ENCODE measurements around the gene DBX1. TPM values are rescaled to one million over a fixed set of nuclear protein-coding genes. Genes with fewer than 3 reads are reported as not detected.
"Not testable (repeated sequence)": the region's sequence is repeated elsewhere in the genome, so short reads cannot be mapped to it uniquely, and the experiment has no call there.

Gene DBX1
- total RNA-seq, 1 donor from 2014 or later = not detected

GRCh38 chr11:20161923-20162744 is 1.9 kb upstream of the DBX1 start:
- DNase-seq (ENCODE audit: low read depth) = no peak

DNA sequence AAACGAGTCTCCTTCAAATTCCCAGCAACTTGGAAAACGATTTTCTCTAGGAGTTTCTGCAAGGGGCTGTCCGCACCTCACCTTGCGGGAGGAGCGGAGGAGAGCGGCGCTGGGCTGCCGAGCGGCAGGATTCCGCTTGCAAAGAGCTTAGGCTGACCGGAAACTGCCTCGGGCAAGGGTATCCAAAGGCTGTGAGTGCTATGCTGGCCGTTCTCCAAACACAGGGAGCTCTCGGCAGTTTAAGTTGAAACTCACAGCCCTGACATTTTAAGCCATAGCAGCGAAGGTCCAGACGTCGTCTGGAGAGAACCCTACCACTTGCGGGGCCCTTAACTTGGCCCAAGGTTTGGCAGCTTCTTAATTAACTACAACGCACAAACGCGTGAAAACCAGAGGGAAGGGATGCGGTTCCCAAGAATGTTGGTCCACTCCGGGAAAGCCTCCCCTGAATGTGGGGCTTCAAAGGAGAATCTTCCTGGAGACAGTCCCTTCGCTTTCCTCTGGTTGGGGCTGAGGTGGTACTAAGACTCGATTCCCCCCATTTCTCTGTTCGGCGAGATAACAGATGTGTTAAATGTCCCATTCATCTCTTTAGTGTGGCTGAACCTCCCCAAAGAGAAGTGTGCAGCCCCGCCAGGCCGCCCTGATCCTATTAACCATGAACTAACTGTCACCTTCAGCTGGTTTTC is 1.1 kb upstream of the DBX1 start:
- no peak for DNase-seq (ENCODE audit: low read depth)

- no peak for DNase-seq (ENCODE audit: low read depth)
These were observed 551 bp downstream of the DBX1 start for GRCh38 chr11:20159466-20160381.

- peak; percentile 81 for DNase-seq (ENCODE audit: low read depth)
These were observed 1.5 kb downstream of the DBX1 start for GRCh38 chr11:20158597-20159257.

DNA sequence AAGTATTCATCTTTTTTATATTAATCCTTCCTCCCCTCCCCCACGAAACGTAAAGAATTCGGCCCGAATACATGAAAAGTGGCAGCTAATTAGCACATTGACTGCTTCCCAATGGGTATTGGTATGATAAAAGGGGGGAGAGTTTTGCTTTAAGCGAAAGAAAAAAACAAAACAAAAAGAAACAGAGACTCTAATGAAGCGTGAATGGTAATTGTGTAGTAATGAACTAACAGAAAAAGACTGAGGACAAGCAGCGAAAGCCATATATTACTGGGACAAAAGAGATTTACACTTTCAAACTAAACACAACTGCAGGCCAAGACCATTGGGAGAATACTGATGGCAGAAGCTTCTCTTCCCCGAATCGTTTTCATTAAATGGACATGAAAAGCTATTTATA is 2.5 kb downstream of the DBX1 start:
- DNase-seq (ENCODE audit: low read depth) = no peak

GRCh38 chr11:20156876-20157613 is 3.2 kb downstream of the DBX1 start:
- no peak for DNase-seq (ENCODE audit: low read depth)

DNA sequence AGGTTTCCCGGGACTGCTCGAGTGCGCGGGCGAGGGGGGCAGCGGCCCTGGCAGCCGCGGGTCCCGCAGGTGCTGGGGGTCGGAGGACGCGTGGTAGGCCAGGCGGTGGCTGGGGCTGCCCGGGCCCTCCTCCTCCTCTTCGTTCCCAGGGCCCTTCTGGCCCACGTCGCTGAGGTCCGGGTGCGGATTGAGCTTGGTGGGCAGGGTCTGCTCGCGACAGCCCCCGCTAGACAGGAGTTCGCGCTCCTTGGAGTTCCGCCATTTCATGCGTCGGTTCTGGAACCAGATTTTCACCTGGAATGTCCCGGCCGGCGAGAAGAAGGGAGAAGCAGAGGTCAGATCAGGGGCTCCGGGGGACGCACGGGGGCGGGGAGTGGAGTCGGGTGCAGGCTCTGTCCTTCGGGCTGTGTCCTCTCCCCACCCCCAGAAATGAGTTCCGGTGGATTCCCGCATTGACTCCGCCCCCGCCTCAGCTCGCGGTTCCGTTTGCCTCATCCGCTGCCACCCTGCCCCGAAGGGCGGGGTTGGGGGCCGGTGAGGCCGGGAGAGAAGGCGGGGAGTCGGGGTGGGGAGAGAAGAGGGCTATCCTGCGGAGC is 3.9 kb downstream of the DBX1 start:
- no peak for DNase-seq (ENCODE audit: low read depth)

- DNase-seq (ENCODE audit: low read depth) = no peak
These were observed 4.5 kb downstream of the DBX1 start for GRCh38 chr11:20155683-20156279.

- peak; percentile 46 for DNase-seq (ENCODE audit: low read depth)
These were observed 5.9 kb downstream of the DBX1 start for GRCh38 chr11:20154381-20154780.

DNA sequence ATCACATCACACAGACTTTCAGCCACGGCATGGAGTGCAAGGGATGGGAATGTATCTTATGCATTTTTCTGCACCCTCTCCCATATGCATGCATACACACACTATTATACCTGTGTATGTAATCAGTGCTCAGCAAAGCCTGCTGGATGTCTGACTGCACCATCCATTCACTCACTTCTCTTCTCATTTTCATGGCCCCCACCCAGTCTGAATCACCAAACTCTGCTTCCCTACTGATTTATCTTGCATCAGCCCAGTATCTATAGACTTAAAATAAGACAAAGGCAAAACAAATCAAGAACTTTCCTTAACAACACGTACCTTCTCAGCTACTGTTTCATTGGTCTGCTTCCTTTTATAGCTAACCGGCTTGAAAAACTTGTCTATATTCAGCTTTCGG is 21.6 kb downstream of the DBX1 start:
- DNase-seq (ENCODE audit: low read depth) = no peak

- DNase-seq (ENCODE audit: low read depth) = no peak
These were observed 22.6 kb downstream of the DBX1 start for GRCh38 chr11:20137637-20138036.

GRCh38 chr11:20134991-20135736 is 25.1 kb downstream of the DBX1 start:
- no peak for DNase-seq (ENCODE audit: low read depth)

- no peak for DNase-seq (ENCODE audit: low read depth)
These were observed 27.6 kb downstream of the DBX1 start for GRCh38 chr11:20132667-20133039.

DNA sequence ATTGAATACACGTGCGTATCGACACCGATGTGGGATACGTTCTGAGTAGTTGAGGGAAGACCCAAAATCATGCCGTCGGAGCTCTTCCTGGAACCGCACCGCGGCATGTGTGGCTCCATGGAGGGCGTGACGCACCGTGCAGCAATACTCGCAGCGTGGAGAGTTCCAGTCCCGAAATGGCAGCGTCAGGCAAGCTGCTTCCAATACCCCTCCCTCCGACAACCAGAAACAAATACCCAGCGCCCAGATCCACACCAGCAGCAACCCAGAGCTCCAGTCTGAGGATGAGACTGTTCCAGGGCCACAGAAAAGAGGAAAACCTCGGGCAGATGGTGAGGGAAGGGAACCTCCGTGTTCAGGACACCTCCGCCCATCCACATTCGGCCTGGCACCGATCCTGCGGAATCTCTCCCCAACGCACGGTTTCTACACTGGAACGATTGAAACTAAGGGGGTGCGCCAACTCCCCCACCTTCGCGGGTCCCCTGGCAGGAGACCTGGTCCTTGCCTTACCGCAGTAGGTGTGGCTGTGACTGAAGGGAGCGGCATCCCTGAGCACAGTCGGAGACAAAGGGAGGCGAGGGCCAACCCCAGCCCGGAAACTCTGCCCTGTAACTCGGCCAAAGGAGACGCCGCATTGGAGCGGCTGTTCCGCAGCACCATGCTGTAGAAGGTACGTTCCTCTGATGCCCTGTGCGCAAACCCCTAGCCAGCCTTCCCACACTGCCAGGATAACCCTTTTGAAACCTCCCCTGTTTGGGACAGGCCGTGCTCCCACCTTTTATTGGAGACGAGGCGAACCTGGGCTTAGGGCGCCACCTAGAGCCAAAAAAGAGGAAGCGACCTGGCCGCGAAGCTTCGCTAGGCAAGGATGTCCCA is 28.2 kb downstream of the DBX1 start:
- DNase-seq (ENCODE audit: low read depth) = no peak

GRCh38 chr11:20129665-20130064 is 30.6 kb downstream of the DBX1 start:
- no peak for DNase-seq (ENCODE audit: low read depth)

DNA sequence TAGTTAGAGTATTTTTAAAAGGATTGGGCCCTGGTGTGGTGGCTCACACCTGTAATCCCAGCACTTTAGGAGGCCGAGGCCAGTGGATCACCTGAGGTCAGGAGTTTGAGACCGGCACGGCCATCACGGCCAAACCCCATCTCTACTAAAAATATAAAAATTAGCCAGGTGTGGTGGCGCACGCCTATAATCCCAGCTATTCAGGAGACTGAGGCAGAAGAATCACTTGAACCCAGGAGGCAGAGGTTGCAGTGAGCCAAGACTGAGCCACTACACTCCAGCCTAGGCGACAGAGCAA is 31.8 kb downstream of the DBX1 start:
- DNase-seq (ENCODE audit: low read depth) = not testable (repeated sequence)

DNA sequence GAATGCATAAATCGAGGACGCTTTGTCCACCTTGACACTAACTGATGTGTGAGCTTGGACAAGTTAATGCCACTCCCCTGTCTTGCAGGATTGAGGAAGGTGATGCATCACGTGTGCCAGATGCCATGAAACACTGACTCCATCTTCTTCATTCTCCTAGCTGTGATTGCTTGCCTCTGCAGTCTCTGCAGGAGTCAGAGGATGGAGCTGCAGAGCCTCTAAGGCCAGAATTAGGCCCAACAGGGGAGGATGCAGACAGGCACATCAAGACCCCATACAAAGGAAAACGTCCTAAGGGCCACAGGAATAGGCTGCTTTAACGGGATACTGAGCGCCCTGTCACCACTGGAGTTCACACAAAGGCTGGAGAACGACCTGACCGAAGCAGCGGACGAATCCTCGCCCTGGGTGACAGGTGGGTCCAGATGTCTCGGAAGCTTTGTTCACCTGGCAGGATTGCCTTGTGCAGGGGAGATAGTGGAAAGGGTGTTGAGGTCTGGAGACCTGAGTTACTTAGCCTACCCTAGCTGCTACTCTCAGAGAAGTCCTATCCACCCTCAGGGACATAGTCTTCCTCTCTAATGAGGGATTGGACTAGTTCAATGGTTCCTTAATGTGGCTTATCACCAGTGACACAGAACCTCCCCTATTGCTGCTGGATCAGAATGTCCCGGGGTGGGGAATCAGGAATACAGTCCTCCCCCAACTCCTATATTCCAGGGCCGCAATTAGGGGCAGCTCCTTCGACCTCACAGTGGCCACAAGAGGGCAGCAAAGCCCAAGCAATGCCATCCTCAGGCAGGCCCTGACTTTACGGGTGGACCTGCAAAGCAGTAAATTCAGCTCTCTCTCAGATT is 32.4 kb downstream of the DBX1 start:
- DNase-seq (ENCODE audit: low read depth) = peak; percentile 75

All from myocyte (in vitro differentiated cells).